GM12874 (cell line): Measurements from ENCODE around the gene ALOX15.

Experiments used
- TF ChIP-seq, protein P1 (sequence below): IDR thresholded peaks from 2 replicates; pipeline ENCODE4 v1.5.1; 2011; ENCODE audit warnings: low read depth, mild to moderate bottlenecking, control low read depth, low read length, moderate library complexity; ENCODE audit not compliant: insufficient read depth

The ALOX15 gene

DNA sequence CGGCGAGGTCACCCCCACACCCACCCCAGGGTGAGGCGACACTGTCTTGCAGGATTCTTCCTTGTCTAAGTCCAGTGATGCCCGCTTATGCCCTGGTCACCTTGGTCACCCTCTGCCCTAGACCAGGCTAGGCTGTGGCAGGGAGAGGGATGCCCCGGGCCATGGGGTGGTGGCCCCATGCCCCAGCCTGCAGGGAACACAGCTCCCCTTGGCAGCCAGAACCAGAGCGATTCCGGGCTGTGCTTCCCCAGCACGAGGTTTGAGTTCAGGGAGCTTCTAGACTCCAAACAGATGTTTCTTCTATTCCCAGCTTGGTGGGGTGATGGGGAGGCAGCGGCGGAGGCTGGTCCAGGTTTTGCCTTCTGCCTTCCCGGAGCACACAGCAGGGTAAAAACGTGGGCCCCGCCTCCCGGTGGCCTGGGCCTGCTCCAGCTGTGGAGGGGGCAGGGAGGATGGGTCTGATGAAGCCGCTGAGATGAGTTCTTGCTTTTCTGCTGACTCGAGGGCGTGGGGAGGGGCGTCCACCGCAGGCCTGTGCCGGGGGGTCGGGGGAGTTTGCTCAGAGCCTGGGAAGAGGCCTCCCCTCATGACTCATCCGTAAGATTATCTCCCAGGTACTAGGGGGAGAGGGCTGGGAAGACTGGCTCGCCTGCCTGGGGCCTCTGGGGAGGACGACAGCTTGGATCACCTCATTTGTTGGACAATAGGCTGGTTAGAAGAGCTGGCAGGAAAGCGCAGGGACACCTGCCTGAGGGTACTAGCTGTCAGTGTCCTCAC is 41.8 kb downstream of the ALOX15 start:
- TF ChIP-seq, protein P1, sequence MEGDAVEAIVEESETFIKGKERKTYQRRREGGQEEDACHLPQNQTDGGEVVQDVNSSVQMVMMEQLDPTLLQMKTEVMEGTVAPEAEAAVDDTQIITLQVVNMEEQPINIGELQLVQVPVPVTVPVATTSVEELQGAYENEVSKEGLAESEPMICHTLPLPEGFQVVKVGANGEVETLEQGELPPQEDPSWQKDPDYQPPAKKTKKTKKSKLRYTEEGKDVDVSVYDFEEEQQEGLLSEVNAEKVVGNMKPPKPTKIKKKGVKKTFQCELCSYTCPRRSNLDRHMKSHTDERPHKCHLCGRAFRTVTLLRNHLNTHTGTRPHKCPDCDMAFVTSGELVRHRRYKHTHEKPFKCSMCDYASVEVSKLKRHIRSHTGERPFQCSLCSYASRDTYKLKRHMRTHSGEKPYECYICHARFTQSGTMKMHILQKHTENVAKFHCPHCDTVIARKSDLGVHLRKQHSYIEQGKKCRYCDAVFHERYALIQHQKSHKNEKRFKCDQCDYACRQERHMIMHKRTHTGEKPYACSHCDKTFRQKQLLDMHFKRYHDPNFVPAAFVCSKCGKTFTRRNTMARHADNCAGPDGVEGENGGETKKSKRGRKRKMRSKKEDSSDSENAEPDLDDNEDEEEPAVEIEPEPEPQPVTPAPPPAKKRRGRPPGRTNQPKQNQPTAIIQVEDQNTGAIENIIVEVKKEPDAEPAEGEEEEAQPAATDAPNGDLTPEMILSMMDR: no peak

DNA sequence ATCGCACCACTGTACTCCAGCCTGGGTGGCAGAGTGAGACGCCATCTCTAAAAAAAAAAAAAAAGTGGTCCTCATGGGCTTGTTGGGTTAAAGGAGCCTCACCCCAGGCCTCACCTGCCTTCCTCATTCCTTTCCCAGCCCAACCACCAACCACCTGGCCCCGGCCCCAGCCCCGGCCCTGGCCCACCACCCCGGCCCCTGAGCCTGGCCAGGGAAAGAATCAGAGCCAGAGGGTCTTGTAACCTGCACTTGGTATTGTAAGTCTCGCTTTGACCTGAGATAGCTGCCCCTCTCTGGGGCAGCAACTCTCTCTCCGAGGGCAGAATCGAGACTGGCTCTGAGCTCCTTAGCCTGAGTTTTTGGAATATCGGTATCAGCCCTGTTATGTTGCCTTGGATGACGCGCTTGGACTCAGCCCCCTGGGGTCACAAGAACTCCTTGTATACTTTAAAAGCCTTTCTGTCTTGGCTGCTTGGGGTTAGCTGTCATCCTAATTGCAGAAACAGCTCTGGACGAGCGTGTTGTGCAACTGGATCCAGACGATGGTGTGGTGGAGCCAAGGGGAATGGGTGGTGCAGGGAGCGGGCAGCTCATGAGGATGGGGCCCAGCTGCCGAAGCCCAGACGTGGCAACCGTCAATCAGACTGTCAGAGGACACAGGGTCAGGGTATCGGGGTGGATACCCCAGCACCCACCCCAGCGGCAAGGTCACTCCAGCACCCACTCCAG is 42.5 kb downstream of the ALOX15 start:
- TF ChIP-seq, protein P1: no peak

DNA sequence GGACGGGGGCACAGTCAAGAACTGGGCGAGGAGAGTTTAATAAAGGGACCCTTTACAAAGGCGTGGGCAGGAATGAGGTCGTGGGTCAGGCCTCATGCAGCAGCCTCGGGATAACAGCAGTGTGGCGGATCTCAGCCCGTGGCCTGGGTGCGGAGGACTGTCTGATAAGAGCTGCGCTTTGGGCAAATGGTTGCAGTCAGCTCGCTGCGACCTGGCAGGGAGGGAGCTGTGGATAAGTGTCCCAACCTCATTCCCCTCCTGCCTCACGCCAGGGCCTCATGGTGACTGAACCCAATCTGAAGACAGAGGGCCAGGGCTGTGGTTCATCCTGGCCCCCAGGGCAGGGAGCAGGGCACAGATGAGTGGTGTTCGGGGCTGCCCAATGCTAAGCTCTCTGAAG is 43.5 kb downstream of the ALOX15 start:
- TF ChIP-seq, protein P1: no peak

DNA sequence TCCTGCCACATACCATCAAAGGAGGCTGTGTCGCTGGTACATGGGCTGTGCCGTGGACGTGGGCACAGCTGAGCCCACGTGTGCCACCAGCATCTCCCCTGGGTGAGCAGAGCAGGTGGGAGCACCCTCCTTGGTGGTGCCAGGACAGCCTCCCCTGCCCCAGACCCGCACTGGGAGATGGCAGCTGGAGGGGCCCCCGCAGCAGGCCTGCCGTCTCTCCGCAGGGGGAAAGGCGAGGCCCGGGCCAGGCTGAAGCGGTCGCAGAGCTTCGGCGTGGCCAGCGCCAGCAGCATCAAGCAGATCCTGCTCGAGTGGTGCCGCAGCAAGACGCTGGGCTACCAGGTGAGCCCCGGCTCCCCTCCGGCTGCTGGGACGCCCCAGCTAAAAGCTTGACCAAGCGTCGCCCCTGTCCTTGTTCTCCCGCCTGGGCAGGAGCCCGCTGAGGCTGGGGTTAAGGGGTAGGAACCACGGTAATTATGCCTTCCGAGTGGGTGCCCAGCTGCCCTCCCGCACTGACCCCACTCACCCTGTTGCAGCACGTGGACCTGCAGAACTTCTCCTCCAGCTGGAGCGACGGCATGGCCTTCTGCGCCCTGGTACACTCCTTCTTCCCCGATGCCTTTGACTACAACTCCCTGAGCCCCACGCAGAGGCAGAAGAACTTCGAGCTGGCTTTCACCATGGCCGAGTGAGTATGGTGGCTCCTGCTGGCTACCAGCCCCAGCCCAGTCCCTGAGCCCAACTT is 44.7 kb downstream of the ALOX15 start:
- TF ChIP-seq, protein P1: no peak

DNA sequence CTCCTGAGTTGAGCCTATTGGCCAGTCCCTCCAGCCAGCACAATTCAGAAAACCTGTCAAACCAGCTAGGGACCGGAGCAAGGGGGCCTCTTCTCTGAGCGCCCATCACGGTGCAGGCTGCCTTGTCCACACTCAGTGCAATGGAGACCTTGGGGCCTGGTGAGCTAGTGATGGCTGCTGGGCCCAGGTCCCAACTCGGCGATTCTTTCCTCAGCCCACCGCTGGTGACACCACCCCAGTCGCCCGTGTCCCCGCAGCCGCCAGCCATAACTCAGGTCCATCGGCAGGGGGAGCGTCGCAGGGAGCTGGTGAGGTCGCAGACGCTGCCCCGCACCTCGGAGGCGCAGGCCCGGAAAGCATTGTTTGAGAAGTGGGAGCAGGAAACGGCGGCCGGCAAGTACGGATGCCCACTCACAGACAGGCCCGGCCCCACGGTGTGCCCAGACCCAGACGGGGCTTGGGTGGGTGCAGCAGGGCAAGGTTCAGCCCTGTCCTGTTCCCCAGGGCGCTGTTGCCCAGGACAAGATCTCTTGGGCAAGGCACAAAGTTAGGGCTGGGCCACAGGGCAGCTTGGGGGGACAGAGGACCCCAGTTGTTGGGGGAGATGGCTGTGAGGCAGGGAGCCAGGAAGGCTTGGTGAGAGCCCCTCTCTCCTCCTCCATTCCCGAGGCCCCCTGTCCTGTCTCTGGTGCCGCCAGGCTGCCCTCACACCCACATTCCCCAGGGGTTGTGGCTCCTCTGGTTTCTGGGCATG is 46.4 kb downstream of the ALOX15 start:
- TF ChIP-seq, protein P1: peak; percentile 58

DNA sequence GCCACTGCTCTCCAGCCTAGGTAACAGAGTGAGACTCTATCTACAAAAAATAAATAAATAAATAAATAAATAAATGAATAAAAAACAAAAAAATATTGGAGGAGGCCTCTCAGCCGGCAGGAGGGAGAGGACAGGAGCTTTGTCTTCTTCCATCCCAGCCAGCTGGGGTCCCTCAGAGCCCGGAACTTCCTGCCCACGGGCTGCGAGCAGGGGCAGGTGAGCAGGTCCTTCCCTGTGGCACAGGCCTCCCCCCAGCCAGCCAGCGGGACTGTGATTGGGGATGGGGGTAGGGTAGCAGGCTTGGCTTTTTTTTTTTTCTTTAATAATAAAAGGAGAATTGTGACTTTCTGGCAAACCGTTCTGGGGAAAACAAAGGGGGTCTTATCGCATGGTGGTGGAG is 47.1 kb downstream of the ALOX15 start:
- TF ChIP-seq, protein P1: no peak
